Vagina (tissue), 2 donors: ENCODE data around the gene DAZAP2.

Experiments used
- POLR2A ChIP-seq, 2 donors: fragments of 450-650 bp; IDR thresholded peaks; one replicate each; pipeline ENCODE4 v1.6.1; 2017; ENCODE audit warnings: antibody characterized with exemption in 2 of 2, mild to moderate bottlenecking in 2 of 2, moderate library complexity in 2 of 2
- POLR2AphosphoS5 ChIP-seq, 2 donors: sonication (generic); formaldehyde crosslinking; IDR thresholded peaks; one replicate each; pipeline ENCODE4 v1.9.0; 2017; ENCODE audit warnings: antibody characterized with exemption in 2 of 2, mild to moderate bottlenecking in 2 of 2, low read depth in 1 of 2; ENCODE audit not compliant: insufficient read depth in 1 of 2
- TF ChIP-seq, protein P1 (sequence below), 3 experiments: fragments of 450-650 bp in 2 of 3; fragments of 200-600 bp in 1 of 3; sonication (generic) in 1 of 3; IDR thresholded peaks; one replicate each; pipeline ENCODE4 v1.5.1; 2017 to 2019; ENCODE audit warnings: antibody characterized with exemption in 3 of 3, mild to moderate bottlenecking in 2 of 3, moderate library complexity in 2 of 3

DNA sequence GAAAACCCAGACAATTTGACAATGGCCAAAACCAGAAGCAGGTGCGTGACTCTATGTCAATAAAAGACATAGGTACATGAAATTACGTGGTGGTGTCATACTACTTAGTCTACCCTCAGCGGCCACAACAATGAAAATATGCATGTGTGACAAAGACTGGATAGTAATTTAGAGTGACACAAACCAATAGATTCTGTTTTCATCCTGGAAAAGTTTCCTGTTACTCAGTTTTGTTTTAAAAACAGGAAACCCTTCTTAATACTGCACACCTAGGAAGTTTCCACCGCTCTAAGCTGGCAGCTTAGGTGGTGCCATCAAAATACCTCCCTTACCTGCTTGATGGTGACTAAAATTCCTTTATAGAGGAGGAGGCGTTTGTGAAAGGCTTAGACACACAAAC is 35.9 kb upstream of the DAZAP2 start:
- TF ChIP-seq POLR2AphosphoS5 (IDR thresholded peaks at IDR 0.05; ENCODE audit: insufficient read depth in 1 of 2, low read depth in 1 of 2), result no peak
- no peak for TF ChIP-seq POLR2A (IDR thresholded peaks at IDR 0.05)
- TF ChIP-seq, protein P1, sequence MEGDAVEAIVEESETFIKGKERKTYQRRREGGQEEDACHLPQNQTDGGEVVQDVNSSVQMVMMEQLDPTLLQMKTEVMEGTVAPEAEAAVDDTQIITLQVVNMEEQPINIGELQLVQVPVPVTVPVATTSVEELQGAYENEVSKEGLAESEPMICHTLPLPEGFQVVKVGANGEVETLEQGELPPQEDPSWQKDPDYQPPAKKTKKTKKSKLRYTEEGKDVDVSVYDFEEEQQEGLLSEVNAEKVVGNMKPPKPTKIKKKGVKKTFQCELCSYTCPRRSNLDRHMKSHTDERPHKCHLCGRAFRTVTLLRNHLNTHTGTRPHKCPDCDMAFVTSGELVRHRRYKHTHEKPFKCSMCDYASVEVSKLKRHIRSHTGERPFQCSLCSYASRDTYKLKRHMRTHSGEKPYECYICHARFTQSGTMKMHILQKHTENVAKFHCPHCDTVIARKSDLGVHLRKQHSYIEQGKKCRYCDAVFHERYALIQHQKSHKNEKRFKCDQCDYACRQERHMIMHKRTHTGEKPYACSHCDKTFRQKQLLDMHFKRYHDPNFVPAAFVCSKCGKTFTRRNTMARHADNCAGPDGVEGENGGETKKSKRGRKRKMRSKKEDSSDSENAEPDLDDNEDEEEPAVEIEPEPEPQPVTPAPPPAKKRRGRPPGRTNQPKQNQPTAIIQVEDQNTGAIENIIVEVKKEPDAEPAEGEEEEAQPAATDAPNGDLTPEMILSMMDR (IDR thresholded peaks at IDR 0.05), result no peak
